HUDEP-2 (cell line): Measurements from ENCODE around the gene PIKFYVE.
"Not testable (repeated sequence)": the region's sequence is repeated elsewhere in the genome, so short reads cannot be mapped to it uniquely, and the experiment has no call there.

Source experiments
- DNase-seq, 76 experiments: peaks; one replicate each; lab custom pipeline; 2025; ENCODE audit not compliant: unreplicated experiment in 76 of 76; lab: John Stamatoyannopoulos, UW

PIKFYVE gene

GRCh38 chr2:208265801-208266552 lies at the start of gene PIKFYVE:
PIKFYVE (plus strand) TSS chr2:208266255; CDS start chr2:208271520, 5,265 bp downstream.
- peak; percentile 20 to 96 (median 91) for DNase-seq

- not testable (repeated sequence) for DNase-seq
Observed at GRCh38 chr2:208221873-208222272, 44.2 kb upstream of the PIKFYVE start.

DNA sequence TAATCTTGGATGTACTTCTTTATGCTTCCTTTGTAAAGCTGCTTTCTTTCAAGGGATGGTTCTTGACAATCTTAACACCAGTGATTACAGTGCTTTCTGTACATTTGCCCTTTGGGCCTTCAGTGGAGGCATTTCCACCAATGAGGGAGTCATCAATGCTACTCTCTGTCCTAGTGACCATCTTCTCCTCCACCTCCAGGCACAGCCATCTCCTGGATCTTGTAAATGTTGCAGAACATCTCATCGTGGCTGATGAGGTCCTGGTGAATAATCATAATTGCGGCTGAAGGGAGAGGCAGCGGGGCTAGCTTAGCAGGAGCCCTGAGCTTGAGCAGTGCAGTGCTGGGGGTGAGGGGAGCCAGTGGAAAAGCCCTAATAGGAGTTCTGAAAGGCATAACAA lies 43.7 kb upstream of the PIKFYVE start:
- no peak for DNase-seq

DNA sequence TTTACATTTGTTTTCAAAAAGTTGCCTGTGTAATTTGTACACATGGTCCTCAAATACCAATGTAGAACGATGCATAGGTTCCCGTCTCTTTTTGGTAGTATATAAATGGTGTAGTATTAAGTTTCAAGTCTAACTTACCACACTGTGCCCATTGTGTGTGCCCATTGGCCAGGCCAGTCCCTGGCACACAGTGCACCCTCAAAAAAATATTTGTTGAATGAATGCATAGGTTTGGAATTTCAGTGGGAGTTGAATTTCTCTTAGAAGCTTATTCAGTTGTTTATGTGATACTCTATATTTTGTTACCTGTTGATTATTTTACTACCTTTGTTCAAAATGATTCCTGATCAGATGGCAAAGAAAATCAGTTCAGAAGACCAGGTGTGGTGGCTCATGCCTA lies 41.3 kb upstream of the PIKFYVE start:
- no peak for DNase-seq

- DNase-seq, result no peak
Observed at GRCh38 chr2:208227581-208228232, 38.3 kb upstream of the PIKFYVE start.

- no peak for DNase-seq
Observed at GRCh38 chr2:208228476-208228875, 37.6 kb upstream of the PIKFYVE start.

DNA sequence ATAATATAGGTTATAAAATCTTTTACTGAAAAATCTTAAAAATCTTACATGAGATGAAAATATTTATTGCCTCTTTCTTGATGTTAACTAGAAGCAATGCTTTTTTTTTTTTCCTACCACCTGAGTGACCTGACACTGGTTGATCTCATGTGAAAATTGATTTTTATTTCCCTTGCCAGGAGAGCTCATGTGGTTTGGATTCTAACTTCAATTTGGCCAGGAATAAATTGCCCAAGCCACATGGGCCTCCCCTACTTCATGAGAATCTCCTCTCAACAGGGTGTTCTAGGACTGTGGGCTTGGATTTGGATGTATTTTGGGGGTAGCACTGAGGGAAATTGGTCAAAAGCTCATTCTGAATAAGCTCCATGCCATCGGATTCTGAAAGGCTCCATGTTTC lies 31.3 kb upstream of the PIKFYVE start:
- no peak for DNase-seq

- DNase-seq, result no peak
Observed at GRCh38 chr2:208235860-208236259, 30.2 kb upstream of the PIKFYVE start.

DNA sequence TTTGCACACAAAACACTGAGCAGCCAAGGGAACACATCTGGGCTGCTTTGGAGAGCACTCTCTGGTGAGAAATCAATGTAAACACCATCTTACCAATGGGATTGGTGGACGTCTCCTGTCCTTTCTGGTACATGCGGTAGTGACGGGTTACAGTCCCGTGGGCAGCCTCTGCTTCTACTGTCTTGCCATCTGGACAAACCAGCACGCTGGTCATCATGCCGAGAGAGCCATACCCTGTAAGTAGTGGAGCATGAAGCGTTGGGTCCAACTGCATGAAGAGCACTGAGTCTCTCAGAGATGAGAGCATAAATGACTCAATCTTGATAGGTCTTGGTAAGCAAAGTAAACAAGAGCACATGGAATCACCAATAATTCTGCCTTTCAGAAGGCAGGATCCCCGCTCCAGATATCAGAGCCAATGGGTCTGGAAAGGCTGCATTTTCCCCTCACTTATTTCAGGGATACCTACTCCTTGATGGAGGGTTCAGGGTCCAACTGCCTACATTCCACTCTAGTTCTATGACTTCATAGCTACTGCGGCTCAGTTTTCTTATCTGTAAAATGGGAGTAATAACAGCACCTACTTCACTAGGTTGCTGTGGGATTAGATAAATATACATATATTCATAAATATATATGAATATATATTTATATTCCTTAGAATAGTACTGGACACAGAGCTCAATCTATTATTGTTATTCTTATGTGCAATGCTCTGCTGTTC lies 26.1 kb upstream of the PIKFYVE start:
- no peak for DNase-seq

DNA sequence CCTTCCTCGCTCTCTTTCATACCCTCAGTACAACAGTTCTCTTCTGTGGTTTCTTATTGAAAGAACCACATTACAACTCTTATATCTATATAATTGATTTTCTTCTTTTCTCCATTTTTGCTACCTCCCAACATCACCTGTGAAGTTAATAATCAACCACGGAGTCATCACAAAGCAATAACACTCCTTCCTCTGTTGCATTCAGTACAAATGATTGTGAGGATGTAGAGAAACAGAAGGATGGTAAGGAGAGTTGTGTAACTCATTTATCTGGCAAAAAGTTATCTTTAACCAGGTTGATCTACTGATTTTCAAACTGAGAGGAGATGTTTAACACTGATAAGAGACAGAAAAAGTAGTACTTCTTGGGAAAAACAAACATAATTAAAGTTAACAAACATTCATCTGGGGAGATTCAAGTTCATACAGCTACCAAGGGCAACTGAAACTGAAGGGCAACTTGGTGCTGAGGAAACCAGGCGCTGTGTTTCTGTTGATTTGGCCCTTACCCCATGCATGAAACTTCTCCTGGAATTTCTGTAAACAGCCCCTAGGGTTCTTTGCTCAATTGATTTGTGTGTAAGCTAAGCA lies 25.3 kb upstream of the PIKFYVE start:
- no peak for DNase-seq

DNA sequence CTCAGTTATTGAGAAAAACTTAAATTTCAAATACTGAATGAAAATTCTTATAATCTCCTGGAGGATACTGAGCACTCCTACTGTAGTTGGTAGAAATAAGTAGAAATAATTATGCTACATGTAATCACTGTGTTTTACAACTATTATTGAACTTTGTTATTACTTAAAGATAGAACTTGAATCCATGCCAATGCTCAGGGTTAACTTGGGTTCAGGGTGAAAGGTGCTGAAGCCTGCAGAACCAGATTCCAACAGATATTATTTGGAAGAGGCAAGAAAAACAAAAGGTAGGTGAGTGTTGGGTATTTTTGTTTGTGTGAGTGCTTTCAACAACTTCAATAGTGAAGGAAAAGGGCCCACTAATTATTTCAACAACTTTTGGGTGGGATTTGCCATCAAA lies 21.6 kb upstream of the PIKFYVE start:
- no peak for DNase-seq

GRCh38 chr2:208245746-208246145 lies 20.3 kb upstream of the PIKFYVE start:
- no peak for DNase-seq

GRCh38 chr2:208248601-208249000 lies 17.5 kb upstream of the PIKFYVE start:
- no peak for DNase-seq

GRCh38 chr2:208249296-208249695 lies 16.8 kb upstream of the PIKFYVE start:
- no peak for DNase-seq

- no peak for DNase-seq
Observed at GRCh38 chr2:208250388-208250787, 15.7 kb upstream of the PIKFYVE start.

- DNase-seq, result no peak
Observed at GRCh38 chr2:208251098-208251497, 15.0 kb upstream of the PIKFYVE start.

- peak in 6 of 76 experiments; percentile 5 to 45 (median 20) for DNase-seq
Observed at GRCh38 chr2:208252716-208253492, 13.2 kb upstream of the PIKFYVE start.

DNA sequence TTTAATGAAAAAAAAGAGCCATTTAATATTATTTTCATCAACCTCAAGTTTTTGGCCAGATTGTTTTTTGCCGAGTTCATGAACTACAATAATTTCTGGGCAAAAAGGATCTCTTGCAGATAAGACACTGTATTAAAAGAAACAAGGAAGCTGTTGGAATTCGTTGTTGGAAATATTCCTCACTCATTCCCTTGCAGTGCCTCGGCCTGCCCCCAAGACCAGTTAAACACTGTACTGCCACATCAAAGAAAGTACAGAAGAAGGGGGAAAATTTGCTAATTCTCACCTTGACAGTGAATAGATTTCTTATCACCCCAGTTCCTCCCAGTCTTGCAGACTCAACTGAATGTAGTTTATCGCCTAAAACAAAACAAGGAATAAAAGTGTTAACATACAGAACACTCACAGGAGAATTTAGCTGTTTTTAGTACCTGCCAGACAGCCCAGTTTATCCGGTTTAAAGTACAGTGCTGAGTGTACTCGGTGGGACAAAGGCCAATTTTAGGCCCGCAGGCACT lies 12.4 kb upstream of the PIKFYVE start:
- no peak for DNase-seq

GRCh38 chr2:208254118-208254870 lies 11.8 kb upstream of the PIKFYVE start:
- DNase-seq, result peak; percentile 35 to 95 (median 84)
